ENCODE measurements around the gene KCNQ2. TPM values are rescaled to one million over a fixed set of nuclear protein-coding genes. Genes with fewer than 3 reads are reported as not detected.

The KCNQ2 gene
- total RNA-seq, 1 donor from 2014 or later = 157 TPM

- Mint-ChIP-seq H3K27ac (ENCODE audit: unreplicated experiment) (no peak overlapping the region), H3K4me3 (no peak overlapping the region), H3K4me1 (peaks cover 5% of the 10 kb centered on the region), H3K27me3 (ENCODE audit: low read depth) (peaks cover 52% of the 10 kb centered on the region), H3K36me3 (ENCODE audit: low read depth) (peaks cover 2% of the 10 kb centered on the region), H3K9me3 (no peaks in the 10 kb centered on the region)
- no peak for DNase-seq (ENCODE audit: low read depth, low spot score)
- no peak for TF ChIP-seq CTCF (conservative IDR thresholded peaks at IDR 0.05)
These were observed 27.9 kb upstream of the KCNQ2 start for GRCh38 chr20:63500151-63500901.

- Mint-ChIP-seq H3K9me3 (no peaks in the 10 kb centered on the region), H3K27me3 (ENCODE audit: low read depth) (peaks cover 47% of the 10 kb centered on the region), H3K4me3 (no peak overlapping the region), H3K4me1 (peaks cover 5% of the 10 kb centered on the region), H3K27ac (ENCODE audit: unreplicated experiment) (no peak overlapping the region), H3K36me3 (ENCODE audit: low read depth) (peaks cover 2% of the 10 kb centered on the region)
- DNase-seq (ENCODE audit: low read depth, low spot score) = no peak
- TF ChIP-seq CTCF (conservative IDR thresholded peaks at IDR 0.05) = no peak
These were observed 27.0 kb upstream of the KCNQ2 start for GRCh38 chr20:63499338-63499969.

- H3K4me1 Mint-ChIP-seq = peaks cover 2% of the 10 kb centered on the region
- no peaks in the 10 kb centered on the region for H3K36me3 Mint-ChIP-seq (ENCODE audit: low read depth)
- H3K9me3 Mint-ChIP-seq = no peaks in the 10 kb centered on the region
- H3K4me3 Mint-ChIP-seq = no peak within 1 kb of the TSS
- H3K27me3 Mint-ChIP-seq (ENCODE audit: low read depth) = peaks cover 42% of the 10 kb centered on the region
- TF ChIP-seq CTCF (conservative IDR thresholded peaks at IDR 0.05) = no peak
- DNase-seq (ENCODE audit: low read depth, low spot score) = no peak
- H3K27ac Mint-ChIP-seq (ENCODE audit: unreplicated experiment) = no peak within 1 kb of the TSS
These were observed 26.5 kb upstream of the KCNQ2 start, which contains the start of gene EEF1A2 for GRCh38 chr20:63498960-63499337. EEF1A2 (minus strand) TSS chr20:63499083; CDS start chr20:63497763, 1,320 bp downstream.

- DNase-seq (ENCODE audit: low read depth, low spot score) = no peak
- Mint-ChIP-seq H3K4me1 (no peaks in the 10 kb centered on the region), H3K36me3 (ENCODE audit: low read depth) (no peaks in the 10 kb centered on the region), H3K9me3 (no peaks in the 10 kb centered on the region), H3K27me3 (ENCODE audit: low read depth) (peaks cover 37% of the 10 kb centered on the region), H3K4me3 (no peak overlapping the region), H3K27ac (ENCODE audit: unreplicated experiment) (no peak overlapping the region)
- no peak for TF ChIP-seq CTCF (conservative IDR thresholded peaks at IDR 0.05)
These were observed 25.8 kb upstream of the KCNQ2 start for GRCh38 chr20:63497946-63498935.
